Activated B cell treated with CpG ODN at 0.5 μM for 24 hours (primary cell): ENCODE data around the gene TSPYL4. TPM values are rescaled to one million over a fixed set of nuclear protein-coding genes. Genes with fewer than 3 reads are reported as not detected.

ENCODE experiments used
- ATAC-seq: fragments of 200-7000 bp; cut with Tn5 transposase; one replicate; pipeline ENCODE4 v1.10.0; 2021; ENCODE audit warnings: low read depth, mild to moderate bottlenecking, moderate library complexity
- CTCF ChIA-PET: fragments of 350-600 bp; sonication (Branson Sonifier 250); formaldehyde crosslinking; loops from one replicate; lab custom pipeline; 2021; ENCODE audit warnings: antibody characterized with exemption; lab: Charles Lee
- POLR2A ChIA-PET: fragments of 350-600 bp; sonication (Branson Sonifier 250); formaldehyde crosslinking; loops from one replicate; lab custom pipeline; 2021; ENCODE audit warnings: antibody characterized with exemption; lab: Charles Lee
- DNase-seq: peaks from one replicate; pipeline ENCODE4 v3.0.0; 2022
- H3K27ac Mint-ChIP-seq: one replicate; pipeline ENCODE4 v1.8.0; 2020; ENCODE audit warnings: mixed read lengths
- H3K27me3 Mint-ChIP-seq: one replicate; pipeline ENCODE4 v1.8.0; 2021; ENCODE audit warnings: mixed read lengths
- H3K36me3 Mint-ChIP-seq: one replicate; pipeline ENCODE4 v1.8.0; 2021; ENCODE audit warnings: low read depth, mixed read lengths
- H3K4me1 Mint-ChIP-seq: one replicate; pipeline ENCODE4 v1.8.0; 2021; ENCODE audit warnings: mixed read lengths
- H3K4me3 Mint-ChIP-seq: one replicate; pipeline ENCODE4 v1.8.0; 2020; ENCODE audit warnings: mild to moderate bottlenecking, mixed read lengths
- H3K9me3 Mint-ChIP-seq: one replicate; pipeline ENCODE4 v1.8.0; 2020; ENCODE audit warnings: mixed read lengths
- CTCF ChIP-seq: fragments of 200-600 bp; IDR thresholded peaks from one replicate; pipeline ENCODE4 v1.8.0; 2022; ENCODE audit warnings: antibody characterized with exemption, mild to moderate bottlenecking
- intact Hi-C: fragments of 100-400 bp; cut with micrococcal nuclease; formaldehyde crosslinking; loops from one replicate; pipeline ENCODE4 v1.15.1; 2024
- total RNA-seq: library from RNA; stranded (reverse); gene quantifications from 2 replicates; pipeline ENCODE4 v1.2.3, GENCODE V29; 2022

TSPYL4 gene
- total RNA-seq, 1 donor from 2014 or later = 16.7 TPM

- no peak overlapping the region for H3K27ac Mint-ChIP-seq
- TF ChIP-seq CTCF = no peak
- ATAC-seq = no peak
Measured at GRCh38 chr6:116248577-116248976, 5.3 kb downstream of the TSPYL4 start.

GRCh38 chr6:116247285-116247684 lies 6.6 kb downstream of the TSPYL4 start:
- intact Hi-C loops = no loop called here
- Mint-ChIP-seq H3K27ac (no peak overlapping the region), H3K36me3 (peaks cover 12% of the 10 kb centered on the region), H3K4me3 (no peak overlapping the region), H3K4me1 (peaks cover 5% of the 10 kb centered on the region), H3K27me3 (no peaks in the 10 kb centered on the region), H3K9me3 (no peaks in the 10 kb centered on the region)
- TF ChIP-seq CTCF = no peak
- ChIA-PET POLR2A (interaction anchor here (0.7 kb wide), 1 partner anchor 147 kb away, joined by 3 read pairs; the partner anchor contains the start of gene NT5DC1), CTCF (interaction anchor here (0.7 kb wide), 1 partner anchor 21 kb away, joined by 3 read pairs; no protein-coding TSS in a partner anchor)
- no peak for DNase-seq
- no peak for ATAC-seq

More at GRCh38 chr6:116248577-116248976, 5.3 kb downstream of the TSPYL4 start:
- DNase-seq = no peak
- H3K36me3 Mint-ChIP-seq = peaks cover 12% of the 10 kb centered on the region
- H3K9me3 Mint-ChIP-seq = no peaks in the 10 kb centered on the region
- CTCF ChIA-PET = no interaction called here
- H3K4me1 Mint-ChIP-seq = peaks cover 5% of the 10 kb centered on the region
- no peaks in the 10 kb centered on the region for H3K27me3 Mint-ChIP-seq
- POLR2A ChIA-PET = interaction anchor here (0.6 kb wide), 1 partner anchor 15 kb away, joined by 4 read pairs; no protein-coding TSS in a partner anchor
- intact Hi-C loops = no loop called here
- H3K4me3 Mint-ChIP-seq = no peak overlapping the region

GRCh38 chr6:116246089-116246488 lies 7.8 kb downstream of the TSPYL4 start:
- Mint-ChIP-seq H3K27ac (no peak overlapping the region), H3K4me1 (peaks cover 5% of the 10 kb centered on the region), H3K36me3 (peaks cover 15% of the 10 kb centered on the region), H3K4me3 (no peak overlapping the region), H3K9me3 (no peaks in the 10 kb centered on the region), H3K27me3 (no peaks in the 10 kb centered on the region)
- TF ChIP-seq CTCF = no peak
- ChIA-PET CTCF (interaction anchor here (1.0 kb wide), 1 partner anchor 22 kb away, joined by 3 read pairs; no protein-coding TSS in a partner anchor), POLR2A (no interaction called here)
- intact Hi-C loops = no loop called here
- ATAC-seq (no peak), DNase-seq (no peak)

- Mint-ChIP-seq H3K4me3 (no peak overlapping the region), H3K27ac (no peak overlapping the region), H3K4me1 (peaks cover 5% of the 10 kb centered on the region), H3K27me3 (no peaks in the 10 kb centered on the region), H3K36me3 (peaks cover 21% of the 10 kb centered on the region), H3K9me3 (no peaks in the 10 kb centered on the region)
- ChIA-PET CTCF (no interaction called here), POLR2A (interaction anchor here (1.6 kb wide), 1 partner anchor 143 kb away, joined by 5 read pairs; the partner anchor contains the start of gene NT5DC1)
- intact Hi-C loops = no loop called here
- ATAC-seq (no peak), DNase-seq (no peak)
- no peak for TF ChIP-seq CTCF
Measured at GRCh38 chr6:116244284-116244683, 9.6 kb downstream of the TSPYL4 start.

- H3K4me1 Mint-ChIP-seq = no peaks in the 10 kb centered on the region
- no peak for ATAC-seq
- CTCF ChIA-PET = no interaction called here
Measured at GRCh38 chr6:116239856-116240255, 14.0 kb downstream of the TSPYL4 start.

More at GRCh38 chr6:116239856-116240255, 14.0 kb downstream of the TSPYL4 start:
- TF ChIP-seq CTCF = no peak
- Mint-ChIP-seq H3K36me3 (peaks cover 45% of the 10 kb centered on the region), H3K4me3 (no peak overlapping the region), H3K27ac (no peak overlapping the region), H3K27me3 (no peaks in the 10 kb centered on the region), H3K9me3 (no peaks in the 10 kb centered on the region)
- no peak for DNase-seq
- intact Hi-C loops = no loop called here
- POLR2A ChIA-PET = no interaction called here
